K562 (cell line): ENCODE measurements around the gene DCUN1D1. TPM values are rescaled to one million over a fixed set of nuclear protein-coding genes. Genes with fewer than 3 reads are reported as not detected.

ENCODE experiments used
- AFF1 ChIP-seq, 2 experiments: fragments of 450-650 bp; IDR thresholded peaks; 2 replicates each; pipeline ENCODE4 v1.6.1; 2018; ENCODE audit warnings: mild to moderate bottlenecking in 2 of 2, low read depth in 1 of 2; ENCODE audit not compliant: partially characterized antibody in 2 of 2
- ATF4 ChIP-seq: fragments of 450-650 bp; formaldehyde crosslinking; IDR thresholded peaks from 2 replicates; pipeline ENCODE4 v1.4.0; 2022; ENCODE audit warnings: mild to moderate bottlenecking, moderate library complexity
- ATF6 ChIP-seq: sonication (generic); formaldehyde crosslinking; IDR thresholded peaks from 2 replicates; pipeline ENCODE4 v1.4.0; 2020; ENCODE audit warnings: mild to moderate bottlenecking, missing genetic modification reagents
- CBX3 ChIP-seq, 2 experiments: IDR thresholded peaks; 1 replicate in 1 of 2; 2 replicates in 1 of 2; pipeline ENCODE4 v1.6.1; 2012; ENCODE audit warnings: inconsistent platforms in 2 of 2, low read length in 2 of 2, borderline replicate concordance in 1 of 2, control low read depth in 1 of 2
- CTBP1 ChIP-seq: fragments of 450-650 bp; IDR thresholded peaks from 2 replicates; pipeline ENCODE4 v1.6.1; 2016; ENCODE audit warnings: borderline replicate concordance
- ETS2 ChIP-seq: IDR thresholded peaks from 2 replicates; pipeline ENCODE4 v1.6.1; 2016; ENCODE audit warnings: borderline replicate concordance, missing genetic modification characterization, mild to moderate bottlenecking, moderate library complexity, missing compliant biosample characterization; ENCODE audit not compliant: poor library complexity, severe bottlenecking
- GMEB1 ChIP-seq: fragments of 250-450 bp; sonication (Bioruptor Pico); IDR thresholded peaks from 2 replicates; pipeline ENCODE4 v1.4.0; 2020; ENCODE audit warnings: mild to moderate bottlenecking
- IRF2 ChIP-seq: sonication (generic); formaldehyde crosslinking; IDR thresholded peaks from 2 replicates; pipeline ENCODE4 v1.8.1; 2022; ENCODE audit warnings: mild to moderate bottlenecking, missing genetic modification reagents
- SMAD2 ChIP-seq: fragments of 150-350 bp; IDR thresholded peaks from 2 replicates; pipeline ENCODE4 v1.6.1; 2014; ENCODE audit warnings: low read depth, mild to moderate bottlenecking, low read length
- SNRNP70 ChIP-seq: fragments of 200-400 bp; formaldehyde crosslinking; optimal IDR thresholded peaks from 2 replicates; pipeline ENCODE3; 2017; ENCODE audit warnings: low read depth, low read length
- SRF ChIP-seq, 2 experiments: fragments of 250-450, 450-650 bp in 1 of 2; sonication (Bioruptor Pico) in 1 of 2; sonication (generic) in 1 of 2; formaldehyde crosslinking; IDR thresholded peaks; 2 replicates each; pipeline versions ENCODE4 v1.5.0 to v1.5.1; 2020 to 2022; ENCODE audit warnings: mild to moderate bottlenecking in 1 of 2, missing genetic modification reagents in 1 of 2
- U2AF1 ChIP-seq: fragments of 200-400 bp; formaldehyde crosslinking; optimal IDR thresholded peaks from 2 replicates; pipeline ENCODE3; 2017; ENCODE audit warnings: mild to moderate bottlenecking, low read depth, low read length, moderate library complexity
- ZNF133 ChIP-seq: fragments of 250-450 bp; sonication (Bioruptor Pico); IDR thresholded peaks from 2 replicates; pipeline ENCODE4 v1.4.0; 2020; ENCODE audit warnings: mild to moderate bottlenecking
- ZNF584 ChIP-seq: fragments of 200-800 bp; sonication (Bioruptor generic); IDR thresholded peaks from 2 replicates; pipeline ENCODE4 v1.6.1; 2016; ENCODE audit warnings: low read depth, mild to moderate bottlenecking, missing genetic modification characterization, missing compliant biosample characterization
- ZSCAN29 ChIP-seq: fragments of 450-650 bp; IDR thresholded peaks from 2 replicates; pipeline ENCODE4 v1.6.1; 2017
- polyA plus RNA-seq, 8 experiments: library from polyadenylated mRNA; depleted of rRNA in 4 of 8; stranded (reverse) in 5 of 8; unstranded in 3 of 8; fragments of >200 nt; fragmentation: Nextera tagmentation in 2 of 8; fragmentation: Illumina TruSeq in 1 of 8; extraction: Ambion mirVana in 2 of 8; extraction: Trizol in 1 of 8; gene quantifications; 2 replicates each; pipeline versions ENCODE4 v1.2.1 to v1.2.3, GENCODE V29; 2011 to 2014; ENCODE audit warnings: inconsistent platforms in 1 of 8, missing spikeins in 1 of 8
- total RNA-seq, 7 experiments: library from RNA; depleted of rRNA in 6 of 7; stranded (reverse); fragments of >200 nt in 6 of 7; fragmentation: Illumina TruSeq in 2 of 7; extraction: Trizol in 2 of 7; gene quantifications; 2 replicates each; pipeline versions ENCODE4 v1.2.1 to v1.2.3, GENCODE V29; 2011 to 2021; ENCODE audit warnings: low replicate concordance in 1 of 7
- TF ChIP-seq, protein P1 (sequence below): fragments of 250-450 bp; sonication (Bioruptor Pico); IDR thresholded peaks from 2 replicates; pipeline ENCODE4 v1.9.0; 2021; ENCODE audit warnings: mild to moderate bottlenecking
- TF ChIP-seq, protein P2 (sequence below): sonication (generic); formaldehyde crosslinking; IDR thresholded peaks from 2 replicates; pipeline ENCODE4 v1.9.0; 2022; ENCODE audit warnings: mild to moderate bottlenecking, missing genetic modification reagents

Gene DCUN1D1
- total and polyA plus RNA-seq, 9 of the 15 experiments (the other 6 are each of a cell fraction or from before 2014, with no cell fraction given): 11.4 to 46.8 (median 28.2) TPM

DNA sequence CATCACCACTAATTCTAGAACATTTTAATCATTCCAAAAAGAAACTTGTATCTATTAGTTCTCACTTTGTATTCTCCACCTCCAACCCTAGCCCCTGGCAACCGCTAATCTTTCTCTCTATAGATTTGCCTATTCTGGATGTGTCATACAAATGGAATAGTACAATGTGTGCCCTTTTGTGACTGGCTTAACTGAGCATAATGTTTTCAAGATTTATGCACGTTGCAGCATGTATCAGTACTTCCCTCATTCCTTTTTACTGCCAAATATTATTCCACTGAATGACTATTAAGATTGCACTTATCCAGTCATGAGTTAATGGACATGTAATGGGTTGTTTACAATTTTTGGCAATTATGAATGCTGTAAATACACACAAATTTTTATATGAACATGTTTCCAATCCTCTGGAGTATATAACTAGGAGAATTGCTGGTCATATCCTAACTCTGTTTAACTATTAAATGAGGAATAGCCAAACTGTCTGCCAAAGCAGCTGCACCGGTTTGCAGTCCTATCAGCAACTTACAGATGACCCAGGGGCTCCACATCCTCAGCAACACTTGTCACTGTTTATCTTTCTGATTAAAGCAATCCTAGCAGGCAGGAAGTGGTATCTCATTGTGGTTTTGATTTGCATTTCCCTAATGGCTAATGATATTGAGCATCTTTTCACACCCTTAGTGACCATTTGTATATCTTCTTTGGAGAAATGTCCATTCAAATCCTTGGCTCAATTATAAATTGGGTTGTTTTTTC lies 42.9 kb downstream of the DCUN1D1 start (continued):
- TF ChIP-seq AFF1 (IDR thresholded peaks at IDR 0.05; ENCODE audit: low read depth in 1 of 2, partially characterized antibody in 2 of 2): peak in 1 of 2 experiments; percentile 69
- no peak for TF ChIP-seq GMEB1 (CRISPR knock-in tag)
- TF ChIP-seq, protein P1, sequence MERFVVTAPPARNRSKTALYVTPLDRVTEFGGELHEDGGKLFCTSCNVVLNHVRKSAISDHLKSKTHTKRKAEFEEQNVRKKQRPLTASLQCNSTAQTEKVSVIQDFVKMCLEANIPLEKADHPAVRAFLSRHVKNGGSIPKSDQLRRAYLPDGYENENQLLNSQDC (CRISPR knock-in tag): no peak
- TF ChIP-seq IRF2 (CRISPR knock-in tag): no peak
- TF ChIP-seq ZNF584: peak; percentile 91
- TF ChIP-seq SMAD2: no peak
- TF ChIP-seq ATF4: peak; percentile 22; the same call in 1 of the 2 replicates
- TF ChIP-seq, protein P2, sequence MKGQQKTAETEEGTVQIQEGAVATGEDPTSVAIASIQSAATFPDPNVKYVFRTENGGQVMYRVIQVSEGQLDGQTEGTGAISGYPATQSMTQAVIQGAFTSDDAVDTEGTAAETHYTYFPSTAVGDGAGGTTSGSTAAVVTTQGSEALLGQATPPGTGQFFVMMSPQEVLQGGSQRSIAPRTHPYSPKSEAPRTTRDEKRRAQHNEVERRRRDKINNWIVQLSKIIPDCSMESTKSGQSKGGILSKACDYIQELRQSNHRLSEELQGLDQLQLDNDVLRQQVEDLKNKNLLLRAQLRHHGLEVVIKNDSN (CRISPR knock-in tag): no peak
- no peak for TF ChIP-seq ZSCAN29
- peak; percentile 86 for TF ChIP-seq CTBP1
- TF ChIP-seq SRF (CRISPR knock-in tag; IDR thresholded peaks at IDR 0.05): 0 out of 4 replicates have a peak, but pooled peaks of 1 of the 2 experiments have one; percentile 22
- no peak for TF ChIP-seq SNRNP70
- no peak for TF ChIP-seq ATF6 (CRISPR knock-in tag)
- TF ChIP-seq CBX3 (IDR thresholded peaks at IDR 0.05; ENCODE audit: borderline replicate concordance in 1 of 2, low read length in 2 of 2): no peak
- TF ChIP-seq ETS2 (tag): no peak
- no peak for TF ChIP-seq ZNF133 (CRISPR knock-in tag)
- TF ChIP-seq U2AF1: no peak
